GM12864 (cell line): ENCODE results near the gene MAGIX.

Experiments used
- DNase-seq: peaks from one replicate; pipeline ENCODE4 v3.0.0-alpha.2; 2011; ENCODE audit warnings: low read depth
- H3K4me3 ChIP-seq: 2 replicates; pipeline ENCODE4 v1.5.1; 2011; ENCODE audit warnings: mild to moderate bottlenecking, low read depth, low read length, control low read depth
- CTCF ChIP-seq: IDR thresholded peaks from 2 replicates; pipeline ENCODE4 v1.5.1; 2011; ENCODE audit warnings: low read depth, mild to moderate bottlenecking, moderate library complexity, low read length, control low read depth, inconsistent platforms; ENCODE audit errors: missing control alignments

MAGIX gene

GRCh38 chrX:49190821-49191573, 28.4 kb downstream of the MAGIX start:
- peak overlapping the region; percentile 77 for H3K4me3 ChIP-seq
- TF ChIP-seq CTCF: no peak
- DNase-seq: peak; percentile 98

- peak overlapping the region; percentile 77 for H3K4me3 ChIP-seq
- TF ChIP-seq CTCF: no peak
- no peak for DNase-seq
These were observed 29.0 kb downstream of the MAGIX start for GRCh38 chrX:49191574-49192011.

GRCh38 chrX:49192722-49193328, 30.3 kb downstream of the MAGIX start:
- H3K4me3 ChIP-seq: no peak overlapping the region
- DNase-seq: no peak

GRCh38 chrX:49193542-49193964, 31.0 kb downstream of the MAGIX start:
- no peak overlapping the region for H3K4me3 ChIP-seq
- TF ChIP-seq CTCF: no peak
- no peak for DNase-seq

More at GRCh38 chrX:49192722-49193328, 30.3 kb downstream of the MAGIX start:
- peak; percentile 68 for TF ChIP-seq CTCF

- TF ChIP-seq CTCF: no peak
- no peak overlapping the region for H3K4me3 ChIP-seq
- no peak for DNase-seq
These were observed 35.1 kb downstream of the MAGIX start for GRCh38 chrX:49197543-49198087.

- no peak overlapping the region for H3K4me3 ChIP-seq
- no peak for DNase-seq
- no peak for TF ChIP-seq CTCF
These were observed 36.2 kb downstream of the MAGIX start for GRCh38 chrX:49198540-49199314.
